Non-pigmented ciliary epithelial cell (primary cell): Measurements from ENCODE around the gene SLC13A3.

Experiments used
- DNase-seq: peaks from one replicate; pipeline ENCODE4 v3.0.0-alpha.2; 2010; ENCODE audit warnings: low read depth

Gene SLC13A3

GRCh38 chr20:46652699-46653098 lies 1.4 kb upstream of the SLC13A3 start:
- no peak for DNase-seq

- no peak for DNase-seq
Observed at GRCh38 chr20:46650575-46651090, 626 bp downstream of the SLC13A3 start.

GRCh38 chr20:46649965-46650542 lies 1.2 kb downstream of the SLC13A3 start:
- DNase-seq, result no peak

- DNase-seq, result no peak
Observed at GRCh38 chr20:46649650-46649949, 1.7 kb downstream of the SLC13A3 start.

- DNase-seq, result no peak
Observed at GRCh38 chr20:46648903-46649649, 2.2 kb downstream of the SLC13A3 start.

- DNase-seq, result no peak
Observed at GRCh38 chr20:46647469-46647868, 3.8 kb downstream of the SLC13A3 start.

- no peak for DNase-seq
Observed at GRCh38 chr20:46646659-46647380, 4.4 kb downstream of the SLC13A3 start.

GRCh38 chr20:46646122-46646521 lies 5.1 kb downstream of the SLC13A3 start:
- no peak for DNase-seq

- DNase-seq, result no peak
Observed at GRCh38 chr20:46644733-46645132, 6.5 kb downstream of the SLC13A3 start.

- no peak for DNase-seq
Observed at GRCh38 chr20:46644160-46644559, 7.1 kb downstream of the SLC13A3 start.

GRCh38 chr20:46642969-46643343 lies 8.3 kb downstream of the SLC13A3 start:
- DNase-seq, result no peak

GRCh38 chr20:46642265-46642968 lies 8.8 kb downstream of the SLC13A3 start:
- DNase-seq, result no peak

- no peak for DNase-seq
Observed at GRCh38 chr20:46641424-46641823, 9.8 kb downstream of the SLC13A3 start.

GRCh38 chr20:46640536-46641311 lies 10.5 kb downstream of the SLC13A3 start:
- no peak for DNase-seq

- no peak for DNase-seq
Observed at GRCh38 chr20:46640044-46640443, 11.2 kb downstream of the SLC13A3 start.

GRCh38 chr20:46639587-46639986 lies 11.7 kb downstream of the SLC13A3 start:
- DNase-seq, result no peak

- DNase-seq, result no peak
Observed at GRCh38 chr20:46638898-46639274, 12.4 kb downstream of the SLC13A3 start.

GRCh38 chr20:46638134-46638897 lies 12.9 kb downstream of the SLC13A3 start:
- DNase-seq, result no peak

- DNase-seq, result no peak
Observed at GRCh38 chr20:46637427-46638133, 13.7 kb downstream of the SLC13A3 start.

- DNase-seq, result no peak
Observed at GRCh38 chr20:46637020-46637419, 14.2 kb downstream of the SLC13A3 start.
